K562 (cell line): ENCODE results near the gene SAMD4A. TPM values are rescaled to one million over a fixed set of nuclear protein-coding genes. Genes with fewer than 3 reads are reported as not detected.

Experiments
- ATAC-seq: fragments of 200-7000 bp; cut with Tn5 transposase; 3 replicates; pipeline ENCODE4 v1.9.1; 2020; ENCODE audit warnings: moderate library complexity
- BruUV-seq: library from RNA; stranded (reverse); fragments of 400-500 nt; replicated peaks from 2 replicates; lab custom pipeline; 2021; lab: Mats Ljungman, UMichigan
- CTCF ChIA-PET: fragments of 300-600 bp; formaldehyde crosslinking; extraction: SDS; loops from one replicate; lab custom pipeline; 2021; ENCODE audit warnings: low intra/inter-chr PET ratio; lab: Yijun Ruan, JAX
- POLR2A ChIA-PET: fragments of 300-600, 350-650 bp; sonication (Branson Sonifier 250); formaldehyde crosslinking; extraction: SDS; loops from one replicate; lab custom pipeline; 2021; ENCODE audit warnings: antibody characterized with exemption, inconsistent platforms; lab: Yijun Ruan, JAX
- DNase-seq, 4 experiments: peaks; one replicate each; pipeline versions ENCODE4 v3.0.0 to v3.0.0-alpha.2; 2011 to 2018; ENCODE audit warnings: low spot score in 3 of 4, mixed read lengths in 3 of 4; ENCODE audit errors: extremely low read depth in 1 of 4
- FAIRE-seq: peaks from 2 replicates; lab custom pipeline; 2011; peaks lifted over from hg19 to GRCh38; lab: Jason Lieb, UNC
- H2AFZ ChIP-seq: 2 replicates; pipeline ENCODE4 v1.6.0; 2011; ENCODE audit warnings: low read depth, low read length, control low read depth, inconsistent platforms
- H3K27ac ChIP-seq: fragments of 200-600 bp; 3 replicates; pipeline ENCODE4 v1.8.0; 2011; ENCODE audit warnings: low read depth, mild to moderate bottlenecking, control low read depth, inconsistent platforms, low read length, moderate library complexity, mixed read lengths; ENCODE audit errors: extremely low read depth
- H3K27me3 ChIP-seq, 2 experiments: fragments of 300-600 bp in 1 of 2; 2 replicates in 1 of 2; 3 replicates in 1 of 2; pipeline versions ENCODE4 v1.6.0 to v1.8.0; 2011; ENCODE audit warnings: inconsistent platforms in 2 of 2, low read length in 2 of 2, mild to moderate bottlenecking in 1 of 2, mixed read lengths in 1 of 2, moderate library complexity in 1 of 2; ENCODE audit not compliant: control insufficient read depth in 2 of 2, insufficient read depth in 2 of 2
- H3K36me3 ChIP-seq: fragments of 300-600 bp; 3 replicates; pipeline ENCODE4 v1.8.0; 2011; ENCODE audit warnings: mild to moderate bottlenecking, low read length, inconsistent platforms; ENCODE audit not compliant: control insufficient read depth, insufficient read depth
- H3K4me1 ChIP-seq, 2 experiments: fragments of 200-600 bp in 1 of 2; replicated peaks in 1 of 2; 2 replicates in 1 of 2; 3 replicates in 1 of 2; pipeline versions ENCODE4 v1.5.1 to v1.8.0; 2011; ENCODE audit warnings: inconsistent platforms in 2 of 2, low read length in 2 of 2, mild to moderate bottlenecking in 1 of 2, mixed read lengths in 1 of 2, moderate library complexity in 1 of 2; ENCODE audit not compliant: control insufficient read depth in 2 of 2, insufficient read depth in 2 of 2
- H3K4me2 ChIP-seq: 2 replicates; pipeline ENCODE4 v1.6.1; 2011; ENCODE audit warnings: low read length, control low read depth, inconsistent platforms, mixed read lengths; ENCODE audit not compliant: insufficient read depth
- H3K4me3 ChIP-seq: fragments of 200-600 bp; sonication (generic), shearing (Covaris generic); 2 replicates; pipeline ENCODE4 v1.5.1; 2016; ENCODE audit warnings: control low read depth, inconsistent platforms
- H3K79me2 ChIP-seq: fragments of 200-600 bp; 3 replicates; pipeline ENCODE4 v1.8.0; 2011; ENCODE audit warnings: low read length, inconsistent platforms; ENCODE audit not compliant: control insufficient read depth, insufficient read depth
- H3K9ac ChIP-seq, 2 experiments: 2 replicates each; pipeline versions ENCODE4 v1.6.0 to v1.6.1; 2011; ENCODE audit warnings: low read depth in 2 of 2, low read length in 2 of 2, control low read depth in 1 of 2, inconsistent platforms in 1 of 2, mild to moderate bottlenecking in 1 of 2, mixed read lengths in 1 of 2; ENCODE audit not compliant: insufficient read depth in 1 of 2
- H3K9me1 ChIP-seq: one replicate; pipeline ENCODE4 v1.6.0; 2011; ENCODE audit warnings: inconsistent platforms, mild to moderate bottlenecking, low read length, moderate library complexity; ENCODE audit not compliant: control insufficient read depth, insufficient read depth
- H3K9me3 ChIP-seq: replicated peaks from 2 replicates; pipeline ENCODE4 v1.5.1; 2011; ENCODE audit warnings: low read depth, low read length, inconsistent platforms; ENCODE audit not compliant: control insufficient read depth, insufficient read depth
- H4K20me1 ChIP-seq: replicated peaks from 2 replicates; pipeline ENCODE4 v1.6.1; 2011; ENCODE audit warnings: low read length, inconsistent platforms, mixed read lengths; ENCODE audit not compliant: control insufficient read depth, insufficient read depth
- ARID3A ChIP-seq: IDR thresholded peaks from 2 replicates; pipeline ENCODE4 v1.6.1; 2012; ENCODE audit warnings: low read depth, low read length, improper control_type of control experiment, borderline replicate concordance
- CHD2 ChIP-seq: IDR thresholded peaks from 2 replicates; pipeline ENCODE4 v1.6.1; 2011; ENCODE audit warnings: low read depth, low read length
- ERF ChIP-seq: fragments of 450-650 bp; formaldehyde crosslinking; IDR thresholded peaks from 2 replicates; pipeline ENCODE4 v1.4.0; 2020; ENCODE audit warnings: mild to moderate bottlenecking, mixed read lengths
- GABPA ChIP-seq: fragments of 200-800 bp; sonication (Bioruptor generic); conservative IDR thresholded peaks from 2 replicates; pipeline ENCODE4 v1.6.1; 2016; ENCODE audit warnings: low read depth, missing genetic modification characterization, missing compliant biosample characterization
- GMEB1 ChIP-seq: fragments of 250-450 bp; sonication (Bioruptor Pico); IDR thresholded peaks from 2 replicates; pipeline ENCODE4 v1.4.0; 2020; ENCODE audit warnings: mild to moderate bottlenecking
- MLLT1 ChIP-seq, 2 experiments: fragments of 450-650 bp; IDR thresholded peaks; 2 replicates each; pipeline ENCODE4 v1.6.1; 2016
- PTBP1 ChIP-seq: fragments of 200-400 bp; formaldehyde crosslinking; IDR thresholded peaks from 2 replicates; pipeline ENCODE4 v1.6.1; 2017; ENCODE audit warnings: low read depth, low read length
- SMAD1 ChIP-seq: fragments of 150-350 bp; IDR thresholded peaks from 2 replicates; pipeline ENCODE4 v1.6.1; 2014; ENCODE audit warnings: low read length, low read depth; ENCODE audit not compliant: partially characterized antibody
- TGIF2 ChIP-seq: sonication (generic); formaldehyde crosslinking; IDR thresholded peaks from 2 replicates; pipeline ENCODE4 v1.8.1; 2022; ENCODE audit warnings: mild to moderate bottlenecking, missing genetic modification reagents, moderate library complexity
- VEZF1 ChIP-seq: fragments of 200-800 bp; sonication (Bioruptor generic); IDR thresholded peaks from 2 replicates; pipeline ENCODE4 v1.6.1; 2017; ENCODE audit warnings: missing genetic modification characterization, missing compliant biosample characterization
- ZBTB49 ChIP-seq: sonication (generic); formaldehyde crosslinking; IDR thresholded peaks from 2 replicates; pipeline ENCODE4 v1.8.0; 2022; ENCODE audit warnings: missing genetic modification reagents, mild to moderate bottlenecking, borderline replicate concordance
- whole genome bisulfite sequencing: fragments of 100-300 bp; shearing (Covaris generic); methylation state at CpG from one replicate; pipeline ENCODE4 v1.1.6; 2016; ENCODE audit warnings: low coverage, mixed read lengths; ENCODE audit not compliant: insufficient coverage; ENCODE audit errors: missing lambda C conversion rate; 5-methylcytosine and 5-hydroxymethylcytosine counted together
- in situ Hi-C: fragments of 300-500 bp; cut with MboI; formaldehyde crosslinking; loops from 4 replicates; pipeline ENCODE4 v1.15.0; 2018; ENCODE audit warnings: inconsistent platforms, mixed read lengths
- intact Hi-C: fragments of 100-400 bp; cut with micrococcal nuclease; formaldehyde crosslinking; loops from 2 replicates; pipeline ENCODE4 v1.14.2; 2022
- polyA plus RNA-seq, 8 experiments: library from polyadenylated mRNA; depleted of rRNA in 4 of 8; stranded (reverse) in 5 of 8; unstranded in 3 of 8; fragments of >200 nt; fragmentation: Nextera tagmentation in 2 of 8; fragmentation: Illumina TruSeq in 1 of 8; extraction: Ambion mirVana in 2 of 8; extraction: Trizol in 1 of 8; gene quantifications; 2 replicates each; pipeline versions ENCODE4 v1.2.1 to v1.2.3, GENCODE V29; 2011 to 2014; ENCODE audit warnings: inconsistent platforms in 1 of 8, missing spikeins in 1 of 8
- total RNA-seq, 7 experiments: library from RNA; depleted of rRNA in 6 of 7; stranded (reverse); fragments of >200 nt in 6 of 7; fragmentation: Illumina TruSeq in 2 of 7; extraction: Trizol in 2 of 7; gene quantifications; 2 replicates each; pipeline versions ENCODE4 v1.2.1 to v1.2.3, GENCODE V29; 2011 to 2021; ENCODE audit warnings: low replicate concordance in 1 of 7

The SAMD4A gene
- total and polyA plus RNA-seq, 9 of the 15 experiments (the other 6 are each of a cell fraction or from before 2014, with no cell fraction given), result 0.66 to 6.8 (median 3.3) TPM

- TF ChIP-seq MLLT1 (IDR thresholded peaks at IDR 0.05) (no peak), CHD2 (no peak), TGIF2 (CRISPR knock-in tag) (no peak), GMEB1 (no peak), PTBP1 (no peak)
These were observed 222.2 kb downstream of the SAMD4A start (continued) for GRCh38 chr14:54789166-54789565.

- intact Hi-C loops, result no loop called here
- ChIA-PET POLR2A (no interaction called here), CTCF (no interaction called here)
- Histone ChIP-seq H3K9ac (no peak overlapping the region), H4K20me1 (no peaks in the 10 kb centered on the region), H3K4me1 (no peaks in the 10 kb centered on the region), H3K4me3 (no peak overlapping the region), H3K27me3 (no peaks in the 10 kb centered on the region), H3K9me3 (0 out of 2 replicates have a peak, but pooled peaks cover under 1% of the 10 kb centered on the region), H2AFZ (no peak overlapping the region), H3K9me1 (no peaks in the 10 kb centered on the region), H3K79me2 (no peaks in the 10 kb centered on the region), H3K4me2 (no peak overlapping the region), H3K36me3 (0 out of 3 replicates have a peak, but pooled peaks cover 1% of the 10 kb centered on the region), H3K27ac (no peak overlapping the region)
- in situ Hi-C loops, result loop anchor here (25.0 kb wide), 1 partner anchor 1253 kb away; no protein-coding TSS in a partner anchor
- 87% methylated on average over 12 of the region's 12 CpGs for WGBS
- no peak for ATAC-seq
- BruUV-seq, result no TSS peak
- no peak for FAIRE-seq
- DNase-seq, result no peak
- no peak for TF ChIP-seq GABPA (tag)
- TF ChIP-seq ERF (CRISPR knock-in tag), result no peak
- no peak for TF ChIP-seq ZBTB49 (CRISPR knock-in tag)
- TF ChIP-seq ARID3A, result no peak
- no peak for TF ChIP-seq SMAD1
- TF ChIP-seq VEZF1, result no peak
- no peak for TF ChIP-seq CHD2
These were observed 223.0 kb downstream of the SAMD4A start for GRCh38 chr14:54789781-54790480.
